ENCODE measurements around the gene C17orf113. TPM values are rescaled to one million over a fixed set of nuclear protein-coding genes. Genes with fewer than 3 reads are reported as not detected.

The C17orf113 gene
- total RNA-seq, 1 experiment from 2014 or later, result 2.3 TPM

GRCh38 chr17:42041619-42042018, 8.8 kb downstream of the C17orf113 start:
- POLR2A ChIA-PET, result no interaction called here
- no peaks in the 10 kb centered on the region for H3K9me2 ChIP-seq (ENCODE audit: insufficient read depth)
- ATAC-seq, result no peak

More at GRCh38 chr17:42041619-42042018, 8.8 kb downstream of the C17orf113 start:
- Histone ChIP-seq H3K36me3 (ENCODE audit: control insufficient read depth in 1 of 2, insufficient read depth in 2 of 2, low read length in 2 of 2) (no peaks in the 10 kb centered on the region), H3K27me3 (ENCODE audit: insufficient read depth, low read length) (no peaks in the 10 kb centered on the region), H2AFZ (ENCODE audit: low read depth, low read length, poor library complexity, severe bottlenecking) (no peak overlapping the region), H3K4me2 (ENCODE audit: low read length) (no peak overlapping the region), H4K20me1 (ENCODE audit: insufficient read depth) (no peaks in the 10 kb centered on the region), H3K9ac (ENCODE audit: low read length) (no peak overlapping the region), H3K79me2 (ENCODE audit: insufficient read depth, low read length) (no peaks in the 10 kb centered on the region), H3K4me3 (replicated peaks in 1 of 2; ENCODE audit: low read depth in 1 of 2, low read length in 2 of 2) (no peak overlapping the region), H3K27ac (ENCODE audit: low read depth, low read length) (no peak overlapping the region), H3K9me3 (ENCODE audit: control insufficient read depth in 1 of 2, insufficient read depth in 1 of 2, low read depth in 1 of 2, low read length in 2 of 2) (no peaks in the 10 kb centered on the region), H3K4me1 (ENCODE audit: control insufficient read depth in 1 of 2, insufficient read depth in 2 of 2, low read length in 2 of 2) (no peaks in the 10 kb centered on the region)
- DNase-seq (ENCODE audit: low read depth, low spot score), result no peak
- TF ChIP-seq EZH2 (IDR thresholded peaks at IDR 0.05) (no peak), EGR1 (IDR thresholded peaks at IDR 0.05; ENCODE audit: low read depth) (no peak), SP1 (IDR thresholded peaks at IDR 0.05; ENCODE audit: low read depth) (no peak), REST (IDR thresholded peaks at IDR 0.05; ENCODE audit: low read depth) (no peak), POLR2A (IDR thresholded peaks at IDR 0.05; ENCODE audit: borderline replicate concordance, extremely low read depth, insufficient read depth, insufficient read length) (no peak), ELF1 (IDR thresholded peaks at IDR 0.05; ENCODE audit: borderline replicate concordance, low read depth) (no peak), FOSL1 (IDR thresholded peaks at IDR 0.05; ENCODE audit: low read depth) (no peak), TCF7L2 (IDR thresholded peaks at IDR 0.05; ENCODE audit: borderline replicate concordance, extremely low read depth, insufficient read depth, insufficient read length) (no peak), YY1 (IDR thresholded peaks at IDR 0.05; ENCODE audit: extremely low read depth, insufficient replicate concordance, low read depth, low read length) (no peak), ZBTB33 (IDR thresholded peaks at IDR 0.05; ENCODE audit: extremely low read depth, insufficient replicate concordance, low read length) (no peak), SIN3A (IDR thresholded peaks at IDR 0.05; ENCODE audit: low read depth) (no peak), CEBPB (IDR thresholded peaks at IDR 0.05; ENCODE audit: low read depth) (no peak), POLR2AphosphoS5 (IDR thresholded peaks at IDR 0.05; ENCODE audit: low read depth, low read length) (no peak), SRF (IDR thresholded peaks at IDR 0.05; ENCODE audit: low read depth) (no peak), EZH2phosphoT487 (IDR thresholded peaks at IDR 0.05; ENCODE audit: borderline replicate concordance) (no peak)
- TF ChIP-seq, protein P1, sequence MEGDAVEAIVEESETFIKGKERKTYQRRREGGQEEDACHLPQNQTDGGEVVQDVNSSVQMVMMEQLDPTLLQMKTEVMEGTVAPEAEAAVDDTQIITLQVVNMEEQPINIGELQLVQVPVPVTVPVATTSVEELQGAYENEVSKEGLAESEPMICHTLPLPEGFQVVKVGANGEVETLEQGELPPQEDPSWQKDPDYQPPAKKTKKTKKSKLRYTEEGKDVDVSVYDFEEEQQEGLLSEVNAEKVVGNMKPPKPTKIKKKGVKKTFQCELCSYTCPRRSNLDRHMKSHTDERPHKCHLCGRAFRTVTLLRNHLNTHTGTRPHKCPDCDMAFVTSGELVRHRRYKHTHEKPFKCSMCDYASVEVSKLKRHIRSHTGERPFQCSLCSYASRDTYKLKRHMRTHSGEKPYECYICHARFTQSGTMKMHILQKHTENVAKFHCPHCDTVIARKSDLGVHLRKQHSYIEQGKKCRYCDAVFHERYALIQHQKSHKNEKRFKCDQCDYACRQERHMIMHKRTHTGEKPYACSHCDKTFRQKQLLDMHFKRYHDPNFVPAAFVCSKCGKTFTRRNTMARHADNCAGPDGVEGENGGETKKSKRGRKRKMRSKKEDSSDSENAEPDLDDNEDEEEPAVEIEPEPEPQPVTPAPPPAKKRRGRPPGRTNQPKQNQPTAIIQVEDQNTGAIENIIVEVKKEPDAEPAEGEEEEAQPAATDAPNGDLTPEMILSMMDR (IDR thresholded peaks at IDR 0.05 in 2 of 3, conservative IDR thresholded peaks at IDR 0.05 in 1 of 3; ENCODE audit: borderline replicate concordance in 1 of 3, insufficient read depth in 1 of 3, low read depth in 2 of 3, low read length in 2 of 3), result no peak
- BruUV-seq (replicated peaks), result no TSS peak
- RAD21 ChIA-PET (ENCODE audit: low non-redundant PET in 1 of 2, low total read pairs in 2 of 2, uncharacterized antibody in 2 of 2, unreplicated experiment in 2 of 2), result no interaction called here
- intact Hi-C loops (cut with micrococcal nuclease), result no loop called here
- CTCF ChIA-PET, result no interaction called here

Measured in HCT116 (cell line).